Left kidney (tissue), 8 donors: ENCODE measurements around the gene ANKLE1. TPM values are rescaled to one million over a fixed set of nuclear protein-coding genes. Genes with fewer than 3 reads are reported as not detected.

Source experiments
- DNase-seq: peaks from one replicate; pipeline ENCODE4 v3.0.0-alpha.2; 2013
- long read RNA-seq, 8 donors: transcript quantifications; one replicate each; lab custom pipeline, GENCODE V29; 2026
- polyA plus RNA-seq: library from polyadenylated mRNA; unstranded; fragments of 120-200 nt; gene quantifications from one replicate; pipeline ENCODE4 v1.2.1, GENCODE V29; 2013; ENCODE audit not compliant: insufficient read length

ANKLE1 gene
- polyA plus RNA-seq, result 1.5 TPM
- long read RNA-seq, donor 1, result 0 reads
- long read RNA-seq, donor 2, result 0 reads
- long read RNA-seq, donor 3, result 0 reads
- long read RNA-seq, donor 4, result 0 reads
- long read RNA-seq, donor 5, result 0 reads
- long read RNA-seq, donor 6, result 0 reads
- long read RNA-seq, donor 7, result 0 reads
- long read RNA-seq, donor 8, result 0 reads

- no peak for DNase-seq
Measured at GRCh38 chr19:17281391-17282304, at the start of gene ANKLE1. TSS of gene ANKLE1 (plus strand) at chr19:17281901. CDS start at chr19:17281921, 20 bp downstream.

DNA sequence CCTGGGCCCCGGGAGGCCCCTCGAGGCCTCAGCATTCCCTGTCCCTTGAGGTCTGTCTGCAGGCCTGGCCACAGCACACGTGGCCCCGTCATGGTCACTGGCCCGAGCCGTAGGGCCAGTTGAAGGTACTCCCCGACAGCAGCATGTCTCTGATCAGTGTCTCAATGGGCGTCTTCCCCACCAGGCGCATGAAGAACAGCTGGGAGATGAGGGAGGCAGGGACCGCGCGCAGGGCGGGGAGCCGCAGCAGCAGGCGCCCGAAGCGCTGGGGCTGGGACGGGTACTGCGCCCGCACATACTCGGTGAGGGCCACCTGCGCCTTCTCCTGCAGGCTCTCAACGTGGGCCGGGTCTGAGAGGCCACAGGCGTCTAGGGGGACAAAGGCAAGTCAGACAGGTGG lies 49.4 kb upstream of the ANKLE1 start:
- DNase-seq, result no peak

DNA sequence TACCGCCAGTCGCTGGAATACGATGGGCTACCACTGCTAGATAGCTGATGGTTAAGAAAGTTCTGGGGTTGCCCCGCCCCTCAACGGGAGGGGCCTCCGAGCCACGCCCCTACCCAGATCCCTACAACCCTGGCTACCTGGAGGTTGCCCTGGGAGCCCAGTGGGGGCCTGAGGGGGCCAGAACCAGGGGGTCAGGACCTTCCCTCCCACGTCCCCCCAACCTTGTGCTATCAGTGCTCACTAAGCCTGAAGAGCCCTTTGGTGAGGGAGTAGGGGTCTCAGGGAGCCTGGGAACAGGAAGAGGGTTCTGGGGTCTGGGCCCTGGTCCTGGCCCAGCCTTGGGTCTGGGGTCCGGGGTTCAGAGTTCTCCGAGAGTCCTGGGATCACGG lies 46.8 kb upstream of the ANKLE1 start:
- DNase-seq, result no peak

DNA sequence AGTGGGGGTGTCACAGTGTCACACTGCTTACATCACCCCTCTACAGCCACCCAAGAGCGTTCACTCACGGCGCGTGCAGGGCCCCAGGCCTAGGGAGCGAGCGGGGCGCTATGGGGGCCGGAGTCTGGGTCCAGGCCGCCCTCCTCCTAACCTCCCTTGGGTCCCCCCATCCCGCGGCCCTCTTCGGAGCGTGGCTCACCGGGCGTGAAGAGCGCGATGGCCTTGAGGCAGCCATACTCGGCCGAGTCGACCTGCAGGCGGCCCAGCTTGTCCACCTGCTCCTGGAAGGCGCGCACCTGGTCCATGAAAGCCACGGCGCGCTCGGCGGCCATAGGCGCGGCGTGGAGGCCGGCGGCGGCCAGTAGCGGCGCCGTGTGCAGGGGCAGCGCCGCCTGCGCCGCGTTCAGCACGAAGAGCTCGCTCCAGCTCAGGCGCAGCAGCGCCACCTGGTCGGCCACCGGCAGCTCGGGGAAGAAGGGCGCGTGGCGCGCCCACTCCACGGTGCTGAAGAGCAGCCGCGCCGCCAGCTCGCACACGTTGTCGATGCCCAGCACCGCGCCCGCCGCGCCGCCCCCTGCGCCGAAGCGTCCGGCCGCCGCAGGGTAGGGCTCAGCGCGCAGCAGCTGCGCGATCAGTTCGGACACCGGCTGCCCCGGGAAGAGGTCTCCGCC lies 46.3 kb upstream of the ANKLE1 start:
- no peak for DNase-seq

GRCh38 chr19:17235971-17236777 lies 45.5 kb upstream of the ANKLE1 start:
- DNase-seq, result no peak

DNA sequence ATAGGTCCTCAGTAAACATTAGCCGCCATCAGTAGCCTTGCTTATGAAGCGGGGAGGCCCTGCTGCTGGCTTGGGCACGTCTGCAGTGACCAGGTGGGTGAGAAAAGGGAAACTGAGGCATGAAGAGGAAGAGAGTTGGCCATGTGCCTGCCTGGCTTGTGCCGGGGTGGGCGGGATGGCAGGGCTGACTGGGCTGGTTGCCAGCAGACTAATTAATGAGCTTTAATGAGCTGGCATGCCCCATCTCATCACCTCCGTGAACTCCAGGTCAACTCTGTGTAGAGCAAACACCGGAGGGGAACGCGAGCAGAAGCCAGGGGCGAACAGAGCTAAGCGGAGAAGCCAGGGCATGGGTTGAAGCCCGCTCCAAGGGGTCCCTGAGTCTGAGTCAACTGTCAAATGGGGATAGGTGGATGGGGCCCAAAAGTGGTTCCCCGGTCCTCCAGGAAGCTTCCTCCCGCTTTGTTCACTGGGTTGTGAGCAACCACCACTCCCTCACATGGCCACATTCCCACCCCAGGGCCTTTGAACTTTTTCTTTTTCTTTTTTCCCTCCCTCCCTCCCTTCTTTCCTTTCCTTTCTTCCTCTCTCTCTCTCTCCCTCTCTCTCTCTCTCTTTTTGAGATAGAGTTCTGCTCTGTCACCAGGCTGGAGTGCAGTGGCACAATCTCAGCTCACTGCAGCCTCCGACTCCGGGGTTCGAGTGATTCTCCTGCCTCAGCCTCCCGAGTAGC lies 44.7 kb upstream of the ANKLE1 start:
- DNase-seq, result no peak

DNA sequence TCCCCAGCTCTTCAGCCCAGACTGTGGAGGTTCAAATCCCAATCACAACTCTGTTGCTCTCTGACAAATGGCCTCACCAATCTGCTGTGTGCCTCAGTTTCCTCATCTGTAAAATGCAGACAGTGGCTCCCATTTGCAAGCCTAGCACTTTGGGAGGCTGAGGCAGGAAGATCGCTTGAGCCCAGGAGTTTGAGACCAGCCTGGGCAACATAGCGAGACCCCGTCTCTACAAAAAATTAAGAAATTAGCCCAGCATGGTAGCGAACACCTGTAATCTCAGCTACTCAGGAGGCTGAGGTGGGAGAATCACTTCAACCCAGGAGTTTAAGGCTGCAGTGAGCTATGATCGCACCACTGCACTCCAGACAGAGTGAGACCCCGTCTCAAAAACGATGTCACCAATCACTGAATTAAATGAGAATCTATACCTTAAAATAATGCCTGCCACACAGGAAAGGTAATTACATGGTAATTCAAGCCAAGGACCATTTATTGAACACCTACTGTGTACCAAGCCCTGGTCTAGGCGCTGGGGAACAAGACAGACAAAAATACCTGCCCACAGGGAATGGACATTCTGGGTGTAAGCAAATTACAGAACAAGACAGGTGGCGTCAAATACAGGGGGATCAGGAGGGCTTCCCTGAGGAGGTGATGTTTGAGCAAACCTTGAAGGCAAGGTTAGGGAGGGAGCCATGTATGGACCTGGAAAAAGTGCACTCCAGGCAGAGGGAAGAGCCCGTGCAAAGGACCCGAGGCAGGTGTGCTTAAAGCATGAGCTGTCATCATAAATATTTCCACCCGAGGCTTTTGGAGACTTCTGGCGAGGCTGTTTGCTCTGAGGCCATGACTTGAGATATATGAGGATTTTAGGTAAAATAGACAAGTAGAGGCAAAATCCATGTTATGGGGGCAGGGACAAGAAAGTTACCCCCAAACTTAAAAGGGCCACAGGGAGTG lies 43.7 kb upstream of the ANKLE1 start:
- DNase-seq, result no peak

DNA sequence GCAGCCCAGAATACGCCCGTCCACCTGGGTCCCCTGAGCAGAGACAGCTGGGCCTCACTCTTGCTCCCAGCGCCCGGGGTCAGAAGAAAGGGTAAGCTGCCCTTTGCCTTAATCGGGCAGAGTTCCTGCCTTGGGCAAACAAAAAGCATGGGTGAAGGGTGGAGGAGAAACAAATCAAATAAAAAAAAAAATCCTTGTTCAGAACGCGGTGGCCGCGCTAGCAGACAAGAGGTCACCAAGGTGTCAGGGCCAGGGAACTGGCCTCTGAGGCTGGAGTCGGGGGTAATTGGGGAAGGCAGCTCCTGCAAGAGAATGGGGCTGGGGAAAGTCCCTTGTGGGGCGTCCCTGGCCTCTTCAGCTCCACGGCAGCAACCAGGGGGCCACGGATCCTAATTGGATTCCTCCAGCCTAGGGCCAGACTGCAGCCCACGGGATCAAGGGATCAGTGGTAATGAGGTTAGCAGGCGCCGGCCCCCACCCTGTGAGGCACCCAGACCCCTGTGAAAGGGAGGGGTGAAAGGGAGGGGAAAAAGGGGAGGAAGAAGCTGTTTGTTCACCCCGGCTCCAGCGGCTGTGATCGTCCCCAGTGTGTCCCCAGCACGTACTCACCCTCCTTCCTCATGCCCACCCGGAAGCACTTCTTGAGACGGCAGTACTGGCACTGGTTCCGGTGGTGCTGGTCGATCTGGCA lies 41.5 kb upstream of the ANKLE1 start:
- DNase-seq, result no peak

DNA sequence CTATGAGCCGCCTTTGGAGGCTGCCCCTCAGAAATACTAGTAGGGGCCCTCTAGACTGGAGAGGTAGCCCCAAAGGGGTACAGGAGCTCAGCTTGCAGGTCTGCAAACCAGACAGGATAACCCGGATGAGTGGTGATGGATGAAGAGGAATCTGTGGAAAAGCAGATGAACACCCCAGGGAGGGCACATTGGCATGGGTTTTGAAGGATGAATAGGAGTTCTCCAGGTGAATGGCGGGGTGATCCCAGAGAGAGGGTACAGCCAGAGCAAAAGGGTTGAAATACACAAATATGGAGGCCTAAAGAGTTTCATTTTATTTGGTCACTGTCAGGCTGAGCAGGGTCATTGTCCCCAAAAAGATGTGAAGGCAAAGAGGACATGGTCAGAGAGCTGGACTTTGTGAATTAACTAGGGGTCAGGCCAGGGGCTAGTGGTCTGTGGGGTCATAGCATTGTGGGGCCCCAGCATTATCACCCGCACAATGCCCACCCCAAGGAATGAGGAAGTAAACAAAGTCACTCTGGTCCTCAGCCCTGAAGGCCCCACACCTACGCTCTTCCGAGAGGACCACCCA lies 40.8 kb upstream of the ANKLE1 start:
- no peak for DNase-seq

GRCh38 chr19:17242431-17243208 lies 39.1 kb upstream of the ANKLE1 start:
- no peak for DNase-seq

- DNase-seq, result no peak
Measured at GRCh38 chr19:17243211-17243829, 38.4 kb upstream of the ANKLE1 start.

DNA sequence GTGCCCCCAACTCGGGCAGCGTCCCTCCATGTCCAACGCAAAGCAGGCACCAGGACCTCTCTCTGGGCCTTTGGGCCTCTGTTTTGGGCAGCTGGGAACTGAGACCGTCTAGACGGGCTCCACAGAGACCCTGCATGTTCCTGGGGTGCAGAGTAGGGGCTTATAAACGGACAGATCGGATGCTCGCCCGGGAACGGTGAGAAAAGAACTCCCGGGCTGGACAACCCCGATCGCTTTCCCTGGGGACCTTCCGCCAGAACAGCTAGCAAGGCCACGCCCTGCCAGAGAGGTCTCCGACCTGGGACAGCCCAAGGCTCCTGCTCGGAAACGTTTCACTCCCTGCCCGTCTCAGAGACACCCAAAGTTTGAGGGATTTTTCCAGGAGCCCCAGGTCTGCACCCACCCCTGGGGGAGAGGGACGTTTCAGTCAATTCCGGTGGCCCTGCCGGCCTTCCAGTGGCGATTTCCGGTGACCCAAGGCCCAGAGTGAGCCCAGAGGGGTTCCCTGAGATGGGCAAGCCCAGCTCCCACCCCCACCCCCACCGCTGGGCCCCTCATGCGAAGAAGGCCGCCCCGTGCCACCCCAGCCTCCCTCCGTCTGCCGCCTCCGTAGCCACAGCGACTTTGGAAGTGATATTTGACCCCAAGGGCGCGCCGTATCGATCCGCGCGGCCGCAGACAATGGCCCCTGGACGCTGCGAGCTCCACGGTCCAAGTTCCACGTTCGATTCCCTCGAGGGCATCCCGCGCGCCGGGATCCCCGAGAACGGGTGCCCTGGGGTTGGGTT lies 37.7 kb upstream of the ANKLE1 start:
- DNase-seq, result no peak

GRCh38 chr19:17244618-17245534 lies 36.8 kb upstream of the ANKLE1 start:
- DNase-seq, result no peak

DNA sequence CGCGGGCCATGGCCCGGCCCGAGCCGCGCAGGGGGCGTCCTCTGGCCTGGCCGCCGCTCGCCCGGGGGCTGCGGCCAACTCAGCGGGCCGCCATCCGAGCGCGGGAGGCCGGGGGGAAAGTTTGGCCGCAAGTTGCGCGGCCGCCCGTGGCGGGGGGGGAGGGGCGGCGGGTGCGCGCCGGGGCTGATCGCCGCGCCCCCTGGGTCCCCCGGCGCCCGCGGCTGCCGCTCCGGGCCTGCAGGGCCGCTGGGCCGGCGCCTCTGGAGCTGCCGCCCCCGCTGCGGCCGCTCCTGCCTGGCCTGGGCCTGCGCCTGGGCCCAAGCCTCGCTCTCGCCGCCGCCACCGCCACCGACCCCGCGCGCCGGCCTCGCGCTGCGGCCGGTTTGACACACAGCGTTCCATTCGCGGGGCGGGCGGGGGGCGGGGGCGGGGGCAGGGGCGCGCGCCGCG lies 36.1 kb upstream of the ANKLE1 start, which contains the start of gene NR2F6:
Gene NR2F6, minus strand, starts transcription at position 385 of the 450 bp plus-strand sequence. CDS start 699 bp downstream, outside the sequence.
- no peak for DNase-seq

- no peak for DNase-seq
Measured at GRCh38 chr19:17246681-17247425, 34.8 kb upstream of the ANKLE1 start.
